ENCODE results near the gene FSTL4. TPM values are rescaled to one million over a fixed set of nuclear protein-coding genes. Genes with fewer than 3 reads are reported as not detected.

Gene FSTL4
- polyA plus RNA-seq, 3 donors, result not detected

DNA sequence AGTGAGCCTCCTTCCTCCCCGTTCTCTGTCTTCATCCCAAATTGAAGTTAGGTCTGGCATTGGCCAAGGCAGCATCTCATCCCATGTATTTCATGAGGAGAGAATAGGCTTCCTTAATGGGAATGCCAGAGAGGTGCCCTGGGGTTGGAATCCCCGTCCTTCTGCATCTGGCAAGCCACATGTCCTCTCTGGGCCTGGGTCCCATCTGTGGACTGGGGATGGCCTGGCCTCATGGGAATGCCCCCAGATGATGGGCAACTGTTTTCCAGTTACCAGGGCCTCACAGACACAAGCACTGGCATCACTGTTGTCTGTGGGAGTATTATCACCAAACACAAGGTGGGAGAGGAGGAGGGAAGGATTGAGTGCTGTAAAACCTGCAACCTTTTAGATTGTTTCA is 153.9 kb downstream of the FSTL4 start:
- Mint-ChIP-seq H3K4me3 (no peak overlapping the region), H3K4me1 (peaks cover 47% of the 10 kb centered on the region), H3K9me3 (peaks cover 0 to 4% (median 0%) of the 10 kb centered on the region in 7 donors), H3K27me3 (ENCODE audit: low read depth in 3 of 3) (peaks cover 0 to 11% (median 3%) of the 10 kb centered on the region in 3 donors), H3K36me3 (no peaks in the 10 kb centered on the region), H3K27ac (no peak overlapping the region)
- no peak overlapping the region for H2AFZ ChIP-seq (ENCODE audit: insufficient read depth, low read depth, low read length, poor library complexity, severe bottlenecking)
- no peaks in the 10 kb centered on the region for H3K36me3 ChIP-seq (replicated peaks in 1 of 2; ENCODE audit: control insufficient read depth in 1 of 2, insufficient read depth in 2 of 2, low read length in 2 of 2)
- H3K27me3 ChIP-seq (ENCODE audit: control insufficient read depth in 2 of 2, insufficient read depth in 2 of 2, low read length in 2 of 2), result no peaks in the 10 kb centered on the region
- WGBS (ENCODE audit: insufficient coverage), result 91% methylated on average over 1 of the region's 2 CpGs
- H3K4me3 ChIP-seq (replicated peaks in 1 of 3; ENCODE audit: low read depth in 2 of 3, low read length in 3 of 3), result no peak overlapping the region
- no peaks in the 10 kb centered on the region for H4K20me1 ChIP-seq (ENCODE audit: insufficient read depth, low read length)
- H3K27ac ChIP-seq (ENCODE audit: low read depth in 1 of 2, low read length in 2 of 2), result no peak overlapping the region
- no peak for DNase-seq
- TF ChIP-seq, protein P1, sequence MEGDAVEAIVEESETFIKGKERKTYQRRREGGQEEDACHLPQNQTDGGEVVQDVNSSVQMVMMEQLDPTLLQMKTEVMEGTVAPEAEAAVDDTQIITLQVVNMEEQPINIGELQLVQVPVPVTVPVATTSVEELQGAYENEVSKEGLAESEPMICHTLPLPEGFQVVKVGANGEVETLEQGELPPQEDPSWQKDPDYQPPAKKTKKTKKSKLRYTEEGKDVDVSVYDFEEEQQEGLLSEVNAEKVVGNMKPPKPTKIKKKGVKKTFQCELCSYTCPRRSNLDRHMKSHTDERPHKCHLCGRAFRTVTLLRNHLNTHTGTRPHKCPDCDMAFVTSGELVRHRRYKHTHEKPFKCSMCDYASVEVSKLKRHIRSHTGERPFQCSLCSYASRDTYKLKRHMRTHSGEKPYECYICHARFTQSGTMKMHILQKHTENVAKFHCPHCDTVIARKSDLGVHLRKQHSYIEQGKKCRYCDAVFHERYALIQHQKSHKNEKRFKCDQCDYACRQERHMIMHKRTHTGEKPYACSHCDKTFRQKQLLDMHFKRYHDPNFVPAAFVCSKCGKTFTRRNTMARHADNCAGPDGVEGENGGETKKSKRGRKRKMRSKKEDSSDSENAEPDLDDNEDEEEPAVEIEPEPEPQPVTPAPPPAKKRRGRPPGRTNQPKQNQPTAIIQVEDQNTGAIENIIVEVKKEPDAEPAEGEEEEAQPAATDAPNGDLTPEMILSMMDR (IDR thresholded peaks at IDR 0.05), result no peak
- no peaks in the 10 kb centered on the region for H3K9me3 ChIP-seq (replicated peaks in 1 of 2; ENCODE audit: control insufficient read depth in 1 of 2, insufficient read depth in 1 of 2, low read length in 2 of 2)
- no peak overlapping the region for H3K4me2 ChIP-seq (replicated peaks; ENCODE audit: extremely low read depth, low read length, poor library complexity, severe bottlenecking)
- intact Hi-C loops (cut with micrococcal nuclease), result no loop called here
- peaks cover 40 to 43% of the 10 kb centered on the region in 2 donors for H3K4me1 ChIP-seq (ENCODE audit: control insufficient read depth in 1 of 2, insufficient read depth in 2 of 2, low read length in 2 of 2)
- no peak overlapping the region for H3K9ac ChIP-seq (ENCODE audit: insufficient read depth, low read length, poor library complexity, severe bottlenecking)
- no peaks in the 10 kb centered on the region for H3K79me2 ChIP-seq (ENCODE audit: insufficient read depth, low read length)

DNA sequence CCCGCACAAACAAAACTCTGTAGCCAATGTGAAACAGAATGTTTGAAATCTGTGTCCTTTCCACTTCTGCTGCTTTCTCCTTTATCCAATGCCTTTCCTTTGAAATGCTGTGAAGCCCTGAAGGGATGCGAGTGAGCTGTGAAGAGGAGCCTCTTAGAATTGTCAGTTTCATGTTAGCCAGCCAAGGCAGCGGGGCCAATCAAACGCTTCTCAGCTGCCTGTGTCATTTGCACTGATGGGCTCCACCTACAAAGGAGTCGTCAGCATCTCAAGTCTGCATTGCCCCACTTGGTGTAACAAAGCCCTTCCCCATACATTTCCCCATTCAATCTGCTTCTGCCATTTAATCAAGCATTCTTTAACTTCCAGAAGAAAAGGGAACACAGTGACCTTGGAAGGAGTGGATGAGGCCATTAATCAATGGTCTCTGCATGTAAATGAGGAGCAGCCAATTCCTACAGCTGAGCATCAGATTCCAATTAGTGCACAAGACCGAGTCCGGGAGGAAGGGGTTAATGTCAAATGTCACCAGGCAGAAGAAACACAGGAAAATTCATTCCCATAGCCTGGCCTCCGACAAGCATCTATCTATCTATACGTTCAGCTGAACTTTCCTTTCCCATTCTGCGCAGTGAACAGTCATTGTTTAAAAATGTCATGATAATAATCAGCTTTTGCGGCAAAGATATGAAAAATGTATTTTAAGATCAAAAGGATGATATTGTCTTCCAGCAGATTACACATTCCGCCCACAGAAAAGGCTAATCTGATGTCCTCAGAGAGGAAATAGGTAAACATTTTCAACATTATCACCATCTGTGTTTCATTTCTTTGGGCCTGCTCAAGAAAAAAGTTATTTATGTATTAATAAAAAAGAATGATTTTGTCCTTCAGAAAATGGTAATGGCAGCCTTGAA is 154.6 kb downstream of the FSTL4 start:
- Histone ChIP-seq H4K20me1 (ENCODE audit: insufficient read depth, low read length) (no peaks in the 10 kb centered on the region), H3K79me2 (ENCODE audit: insufficient read depth, low read length) (no peaks in the 10 kb centered on the region), H3K4me3 (replicated peaks in 1 of 3; ENCODE audit: low read depth in 2 of 3, low read length in 3 of 3) (peak overlapping the region in 1 of 3 experiments; percentile 2), H3K9me3 (replicated peaks in 1 of 2; ENCODE audit: control insufficient read depth in 1 of 2, insufficient read depth in 1 of 2, low read length in 2 of 2) (no peaks in the 10 kb centered on the region), H3K27me3 (ENCODE audit: control insufficient read depth in 2 of 2, insufficient read depth in 2 of 2, low read length in 2 of 2) (no peaks in the 10 kb centered on the region), H3K36me3 (replicated peaks in 1 of 2; ENCODE audit: control insufficient read depth in 1 of 2, insufficient read depth in 2 of 2, low read length in 2 of 2) (no peaks in the 10 kb centered on the region), H3K4me2 (replicated peaks; ENCODE audit: extremely low read depth, low read length, poor library complexity, severe bottlenecking) (peak overlapping the region; percentile 33), H3K4me1 (ENCODE audit: control insufficient read depth in 1 of 2, insufficient read depth in 2 of 2, low read length in 2 of 2) (peaks cover 40 to 43% of the 10 kb centered on the region in 2 donors), H2AFZ (ENCODE audit: insufficient read depth, low read depth, low read length, poor library complexity, severe bottlenecking) (no peak overlapping the region), H3K9ac (ENCODE audit: insufficient read depth, low read length, poor library complexity, severe bottlenecking) (no peak overlapping the region), H3K27ac (ENCODE audit: low read depth in 1 of 2, low read length in 2 of 2) (peak overlapping the region; percentile 2 to 42)
- DNase-seq, result peak; percentile 23 to 53 (median 43)
- Mint-ChIP-seq H3K27me3 (ENCODE audit: low read depth in 3 of 3) (peaks cover 0 to 11% (median 3%) of the 10 kb centered on the region in 3 donors), H3K36me3 (no peaks in the 10 kb centered on the region), H3K27ac (peak overlapping the region in 6 of 7 donors; percentile 72 to 94 (median 74)), H3K4me3 (peak overlapping the region in 1 of 2 donors; percentile 61), H3K9me3 (peaks cover 0 to 4% (median 0%) of the 10 kb centered on the region in 7 donors), H3K4me1 (peaks cover 44% of the 10 kb centered on the region)
- intact Hi-C loops (cut with micrococcal nuclease), result no loop called here
- TF ChIP-seq, protein P1 (IDR thresholded peaks at IDR 0.05), result no peak
- 56% methylated on average over 3 of the region's 12 CpGs for WGBS (ENCODE audit: insufficient coverage)

All from CD14-positive monocyte (primary cell).